Ovary (tissue), 9 donors: ENCODE measurements around the gene ZNF81. TPM values are rescaled to one million over a fixed set of nuclear protein-coding genes. Genes with fewer than 3 reads are reported as not detected.
"Not testable (repeated sequence)": the region's sequence is repeated elsewhere in the genome, so short reads cannot be mapped to it uniquely, and the experiment has no call there.

Source experiments
- DNase-seq, 5 donors: peaks; one replicate each; pipeline ENCODE4 v3.0.0-alpha.2; 2019 to 2020
- H3K27ac ChIP-seq, 2 donors: fragments of 200-600 bp; one replicate each; pipeline versions ENCODE4 v1.5.1 to v1.8.0; 2019 to 2022
- H3K27me3 ChIP-seq: fragments of 200-600 bp; one replicate; pipeline ENCODE4 v1.8.0; 2022
- H3K36me3 ChIP-seq: fragments of 200-600 bp; sonication (generic); one replicate; pipeline ENCODE4 v1.5.1; 2019
- H3K4me1 ChIP-seq: one replicate; pipeline ENCODE4 v1.8.1; 2013; ENCODE audit warnings: mild to moderate bottlenecking, moderate library complexity; ENCODE audit not compliant: insufficient read depth
- H3K4me3 ChIP-seq: fragments of 200-600 bp; sonication (generic); one replicate; pipeline ENCODE4 v1.5.1; 2017
- H3K9me3 ChIP-seq, 2 donors: fragments of 200-600 bp in 1 of 2; sonication (generic) in 1 of 2; one replicate each; pipeline versions ENCODE4 v1.5.1 to v1.8.1; 2013 to 2019; ENCODE audit warnings: mild to moderate bottlenecking in 1 of 2, moderate library complexity in 1 of 2
- CTCF ChIP-seq, 3 donors: fragments of 450-650 bp in 2 of 3; fragments of 200-600 bp in 1 of 3; IDR thresholded peaks; one replicate each; pipeline versions ENCODE4 v1.5.1 to v1.8.0; 2016 to 2022; ENCODE audit warnings: antibody characterized with exemption in 3 of 3, mild to moderate bottlenecking in 1 of 3
- EP300 ChIP-seq: sonication (generic); formaldehyde crosslinking; IDR thresholded peaks from one replicate; pipeline ENCODE4 v1.6.1; 2017; ENCODE audit warnings: antibody characterized with exemption
- POLR2A ChIP-seq: fragments of 450-650 bp; IDR thresholded peaks from one replicate; pipeline ENCODE4 v1.6.1; 2017; ENCODE audit warnings: antibody characterized with exemption, mild to moderate bottlenecking, moderate library complexity
- WGBS, 3 donors: extraction: QIAGEN DNeasy Blood & Tissue Kit in 1 of 3; methylation state at CpG; one replicate each; pipeline versions ENCODE4 v1.1.5 to v1.1.7; 2013 to 2017; 5-methylcytosine and 5-hydroxymethylcytosine counted together
- intact Hi-C, 4 donors: fragments of 100-400 bp; cut with DNase I; formaldehyde crosslinking; loops; one replicate each; pipeline versions ENCODE4 v1.11.0 to v1.15.1; 2022 to 2023
- polyA plus RNA-seq, 2 donors: library from polyadenylated mRNA; stranded (reverse); fragments of 200-250 nt in 1 of 2; fragments of 350-450 nt in 1 of 2; fragmentation: Illumina TruSeq in 1 of 2; extraction: RNeasy Lipid Tissue Mini Kit (QIAGEN cat#74804) in 1 of 2; gene quantifications; one replicate each; pipeline ENCODE4 v1.2.3, GENCODE V29; 2013 to 2014
- total RNA-seq, 7 donors: library from RNA; depleted of rRNA in 2 of 7; stranded (reverse); fragments of >200 nt in 2 of 7; fragmentation: NEBNext Ultra II Directional in 3 of 7; extraction: Animal tissue kit (Norgen Biotek cat#: 25700) in 3 of 7; gene quantifications; one replicate each; pipeline versions ENCODE4 v1.1.0 to v1.2.4, GENCODE V29; 2016 to 2023
- donor health status: DM: no; HTN: no; CAD: no; lungs with moderate emphysema.
- donor health status: DM: no; HTN: no; CAD: no.
- donor health status: Bipolar disorder and iron deficiency.
- donor health status: DM: yes; HTN: yes; CAD: no.
- donor health status: DM: no; HTN: no; CAD: no.
- donor health status: DM: yes; HTN: yes; CAD: no.

The ZNF81 gene
- total and polyA plus RNA-seq, 9 donors: 1.5 to 13.9 (median 7.6) TPM

DNA sequence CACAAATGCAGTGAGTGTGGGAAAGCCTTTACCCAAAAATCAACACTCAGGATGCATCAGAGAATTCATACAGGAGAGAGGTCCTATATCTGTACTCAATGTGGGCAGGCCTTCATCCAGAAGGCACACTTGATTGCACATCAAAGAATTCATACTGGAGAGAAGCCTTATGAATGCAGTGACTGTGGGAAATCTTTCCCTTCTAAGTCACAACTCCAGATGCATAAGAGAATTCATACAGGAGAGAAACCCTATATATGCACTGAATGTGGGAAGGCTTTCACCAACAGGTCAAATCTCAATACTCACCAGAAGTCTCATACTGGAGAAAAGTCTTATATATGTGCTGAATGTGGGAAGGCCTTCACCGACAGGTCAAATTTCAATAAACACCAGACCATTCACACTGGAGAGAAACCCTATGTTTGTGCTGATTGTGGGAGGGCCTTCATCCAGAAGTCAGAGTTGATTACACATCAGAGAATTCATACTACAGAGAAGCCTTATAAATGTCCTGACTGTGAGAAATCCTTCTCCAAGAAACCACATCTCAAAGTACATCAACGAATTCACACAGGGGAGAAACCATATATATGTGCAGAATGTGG lies 79.3 kb downstream of the ZNF81 start:
- Histone ChIP-seq H3K36me3 (no peaks in the 10 kb centered on the region), H3K27ac (no peak overlapping the region), H3K4me3 (no peak overlapping the region), H3K9me3 (peaks cover 0 to 4% of the 10 kb centered on the region in 2 donors), H3K4me1 (no peaks in the 10 kb centered on the region), H3K27me3 (no peaks in the 10 kb centered on the region)
- TF ChIP-seq CTCF (IDR thresholded peaks at IDR 0.05) (no peak), EP300 (no peak), POLR2A (no peak)
- 74 to 77% (median 75%) methylated on average over 2 of the region's 2 CpGs for WGBS, 3 donors
- intact Hi-C loops: no loop called here
- DNase-seq: no peak

DNA sequence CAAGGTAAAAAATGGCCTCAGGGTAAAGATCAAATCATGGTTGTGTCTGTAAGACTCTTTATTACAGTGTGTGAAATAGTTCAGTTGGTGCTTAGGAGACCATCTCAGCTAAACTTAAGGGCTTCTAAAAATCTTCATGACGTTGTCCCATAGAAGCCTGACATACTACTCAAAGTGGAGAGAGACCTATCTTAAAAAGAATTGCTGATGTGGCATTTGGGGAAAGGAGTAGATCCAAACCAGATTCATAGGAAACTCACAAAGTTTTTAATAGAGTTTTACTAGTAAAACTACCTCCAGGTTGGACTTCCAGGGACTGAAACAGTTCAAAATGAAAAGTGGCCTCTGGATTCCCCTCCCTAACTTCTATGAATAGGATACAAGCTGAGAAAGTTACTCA lies 81.6 kb downstream of the ZNF81 start:
- no peak for TF ChIP-seq POLR2A
- no peak for TF ChIP-seq EP300
- no peak for TF ChIP-seq CTCF (IDR thresholded peaks at IDR 0.05)
- intact Hi-C loops: no loop called here

GRCh38 chrX:47927212-47927611 lies 90.5 kb downstream of the ZNF81 start:
- intact Hi-C loops: no loop called here
- no peaks in the 10 kb centered on the region for H3K36me3 ChIP-seq
- H3K27ac ChIP-seq: no peak overlapping the region
- no peaks in the 10 kb centered on the region for H3K9me3 ChIP-seq
- no peak for DNase-seq
- no peaks in the 10 kb centered on the region for H3K27me3 ChIP-seq
- WGBS, 3 donors: 79 to 95% (median 87%) methylated on average over 2 of the region's 2 CpGs
- H3K4me3 ChIP-seq: no peak overlapping the region
- TF ChIP-seq CTCF (IDR thresholded peaks at IDR 0.05): no peak
- TF ChIP-seq EP300: no peak
- no peak for TF ChIP-seq POLR2A
- H3K4me1 ChIP-seq: no peaks in the 10 kb centered on the region

More for the DNA sequence above, 81.6 kb downstream of the ZNF81 start:
- no peaks in the 10 kb centered on the region for H3K36me3 ChIP-seq
- no peak overlapping the region for H3K27ac ChIP-seq
- H3K9me3 ChIP-seq: peaks cover 0 to 4% of the 10 kb centered on the region in 2 donors
- DNase-seq: no peak
- no peaks in the 10 kb centered on the region for H3K27me3 ChIP-seq
- H3K4me3 ChIP-seq: no peak overlapping the region
- no peaks in the 10 kb centered on the region for H3K4me1 ChIP-seq
- 64 to 72% (median 64%) methylated on average over 1 of the region's 1 CpG for WGBS, 3 donors

GRCh38 chrX:47931970-47932369 lies 95.3 kb downstream of the ZNF81 start:
- H3K9me3 ChIP-seq, DNase-seq, H3K27ac ChIP-seq, intact Hi-C loops, H3K4me3 ChIP-seq, H3K27me3 ChIP-seq, H3K4me1 ChIP-seq, H3K36me3 ChIP-seq: not testable (repeated sequence)
- 73 to 78% (median 76%) methylated on average over 3 of the region's 3 CpGs for WGBS, 3 donors

GRCh38 chrX:47933946-47934345 lies 97.2 kb downstream of the ZNF81 start:
- no peaks in the 10 kb centered on the region for H3K4me1 ChIP-seq
- no peaks in the 10 kb centered on the region for H3K27me3 ChIP-seq
- no peaks in the 10 kb centered on the region for H3K36me3 ChIP-seq
- WGBS, 3 donors: 40 to 65% (median 53%) methylated on average over 5 of the region's 5 CpGs
- no peak overlapping the region for H3K4me3 ChIP-seq
- no peak overlapping the region for H3K27ac ChIP-seq
- TF ChIP-seq CTCF (IDR thresholded peaks at IDR 0.05) (no peak), POLR2A (no peak), EP300 (no peak)
- no peaks in the 10 kb centered on the region for H3K9me3 ChIP-seq
- intact Hi-C loops: no loop called here
- DNase-seq: no peak
